GM23338 (cell line): ENCODE measurements around the gene PSMD6.

Source experiments
- CREB1 ChIP-seq: fragments of 250-450 bp; sonication (Bioruptor Pico); IDR thresholded peaks from 2 replicates; pipeline ENCODE4 v1.5.0; 2020; ENCODE audit warnings: low read depth, mild to moderate bottlenecking, moderate library complexity
- ETS1 ChIP-seq: IDR thresholded peaks from 2 replicates; pipeline ENCODE4 v1.6.1; 2016; ENCODE audit warnings: antibody characterized with exemption
- EZH2 ChIP-seq: fragments of 200-600 bp; sonication (generic); IDR thresholded peaks from one replicate; pipeline ENCODE4 v1.8.0; 2017; ENCODE audit warnings: antibody characterized with exemption, mild to moderate bottlenecking, low read depth; ENCODE audit not compliant: unreplicated experiment
- EZH2phosphoT487 ChIP-seq: fragments of 200-600 bp; sonication (generic); IDR thresholded peaks from one replicate; pipeline ENCODE4 v1.8.1; 2018; ENCODE audit warnings: antibody characterized with exemption; ENCODE audit not compliant: unreplicated experiment
- JUNB ChIP-seq: IDR thresholded peaks from one replicate; pipeline ENCODE4 v1.6.1; 2016; ENCODE audit warnings: antibody characterized with exemption; ENCODE audit not compliant: unreplicated experiment
- NANOG ChIP-seq: IDR thresholded peaks from 2 replicates; pipeline ENCODE4 v1.6.1; 2016; ENCODE audit warnings: antibody characterized with exemption, borderline replicate concordance
- POLR2AphosphoS5 ChIP-seq: IDR thresholded peaks from 2 replicates; pipeline ENCODE4 v1.6.1; 2016; ENCODE audit warnings: antibody characterized with exemption, low read depth
- REST ChIP-seq: IDR thresholded peaks from one replicate; pipeline ENCODE4 v1.6.1; 2018; ENCODE audit warnings: antibody characterized with exemption; ENCODE audit not compliant: unreplicated experiment
- STAT1 ChIP-seq: IDR thresholded peaks from one replicate; pipeline ENCODE4 v1.6.1; 2016; ENCODE audit warnings: antibody characterized with exemption; ENCODE audit not compliant: unreplicated experiment
- ZNF114 ChIP-seq: fragments of 250-450 bp; sonication (Bioruptor Pico); IDR thresholded peaks from 2 replicates; pipeline ENCODE4 v1.5.0; 2020; ENCODE audit warnings: mild to moderate bottlenecking, moderate library complexity
- ZNF331 ChIP-seq: fragments of 250-450 bp; sonication (Bioruptor Pico); IDR thresholded peaks from 2 replicates; pipeline ENCODE4 v1.5.0; 2020; ENCODE audit warnings: low read depth, mild to moderate bottlenecking, moderate library complexity
- ZNF462 ChIP-seq: fragments of 250-450 bp; sonication (Bioruptor Pico); IDR thresholded peaks from 2 replicates; pipeline ENCODE4 v1.5.0; 2020; ENCODE audit warnings: mild to moderate bottlenecking, moderate library complexity
- TF ChIP-seq, protein P1 (sequence below), 2 experiments: fragments of 200-600 bp in 1 of 2; sonication (generic) in 1 of 2; conservative IDR thresholded peaks; 2 replicates each; pipeline versions ENCODE4 v1.5.1 to v1.6.1; 2016 to 2017; ENCODE audit warnings: antibody characterized with exemption in 2 of 2, low read depth in 2 of 2, mild to moderate bottlenecking in 2 of 2, moderate library complexity in 1 of 2

GRCh38 chr3:64048631-64049061 lies 25.4 kb upstream of the PSMD6 start:
- TF ChIP-seq, protein P1, sequence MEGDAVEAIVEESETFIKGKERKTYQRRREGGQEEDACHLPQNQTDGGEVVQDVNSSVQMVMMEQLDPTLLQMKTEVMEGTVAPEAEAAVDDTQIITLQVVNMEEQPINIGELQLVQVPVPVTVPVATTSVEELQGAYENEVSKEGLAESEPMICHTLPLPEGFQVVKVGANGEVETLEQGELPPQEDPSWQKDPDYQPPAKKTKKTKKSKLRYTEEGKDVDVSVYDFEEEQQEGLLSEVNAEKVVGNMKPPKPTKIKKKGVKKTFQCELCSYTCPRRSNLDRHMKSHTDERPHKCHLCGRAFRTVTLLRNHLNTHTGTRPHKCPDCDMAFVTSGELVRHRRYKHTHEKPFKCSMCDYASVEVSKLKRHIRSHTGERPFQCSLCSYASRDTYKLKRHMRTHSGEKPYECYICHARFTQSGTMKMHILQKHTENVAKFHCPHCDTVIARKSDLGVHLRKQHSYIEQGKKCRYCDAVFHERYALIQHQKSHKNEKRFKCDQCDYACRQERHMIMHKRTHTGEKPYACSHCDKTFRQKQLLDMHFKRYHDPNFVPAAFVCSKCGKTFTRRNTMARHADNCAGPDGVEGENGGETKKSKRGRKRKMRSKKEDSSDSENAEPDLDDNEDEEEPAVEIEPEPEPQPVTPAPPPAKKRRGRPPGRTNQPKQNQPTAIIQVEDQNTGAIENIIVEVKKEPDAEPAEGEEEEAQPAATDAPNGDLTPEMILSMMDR (conservative IDR thresholded peaks at IDR 0.05; ENCODE audit: low read depth in 2 of 2), result no peak
- no peak for TF ChIP-seq EZH2
- TF ChIP-seq POLR2AphosphoS5, result no peak
- no peak for TF ChIP-seq CREB1
- no peak for TF ChIP-seq EZH2phosphoT487
- TF ChIP-seq REST, result no peak
- no peak for TF ChIP-seq ZNF114 (CRISPR knock-in tag)
- no peak for TF ChIP-seq STAT1
- no peak for TF ChIP-seq JUNB
- TF ChIP-seq ZNF331 (CRISPR knock-in tag), result no peak
- no peak for TF ChIP-seq ZNF462
- no peak for TF ChIP-seq ETS1
- TF ChIP-seq NANOG, result no peak
